ENCODE results near the gene CDH13. TPM values are rescaled to one million over a fixed set of nuclear protein-coding genes. Genes with fewer than 3 reads are reported as not detected.

The CDH13 gene
- total RNA-seq, 4 donors from 2014 or later, result 5.8 to 36.7 (median 20.4) TPM

DNA sequence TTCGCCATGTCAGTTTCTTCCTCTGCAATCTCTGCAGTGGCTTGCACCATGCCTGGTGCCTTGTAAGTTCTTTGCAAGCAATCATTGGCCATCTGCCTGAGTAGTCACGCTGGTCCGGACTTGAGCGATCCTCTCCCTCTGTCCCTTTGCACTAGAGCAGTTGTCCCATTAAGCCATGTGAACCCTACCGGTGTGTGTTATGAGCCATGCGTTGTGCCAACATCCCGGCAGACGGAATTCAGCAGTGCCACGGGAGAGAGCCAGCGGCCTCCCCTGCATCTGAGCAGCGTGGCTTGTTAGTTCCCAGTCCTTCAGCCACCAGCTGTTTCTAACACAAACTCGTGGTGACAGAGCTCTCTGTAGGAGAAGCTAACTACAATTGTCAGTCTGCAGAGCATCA lies 905.9 kb downstream of the CDH13 start:
- DNase-seq (peak in 1 of 2 donors; percentile 12), ATAC-seq (no peak)
- no peak for TF ChIP-seq POLR2A (IDR thresholded peaks at IDR 0.05)
- H3K27me3 ChIP-seq, result no peaks in the 10 kb centered on the region
- H3K9me3 ChIP-seq, result no peaks in the 10 kb centered on the region
- H3K36me3 ChIP-seq, result no peaks in the 10 kb centered on the region
- in situ Hi-C loops (cut with MboI; ENCODE audit: low sequenced_read_pairs in 4 of 4), result no loop called here
- no peak overlapping the region for H3K4me3 ChIP-seq
- intact Hi-C loops (cut with DNase I; ENCODE audit: low total_unique reads), result no loop called here
- H3K27ac ChIP-seq, result no peak overlapping the region
- H3K4me1 ChIP-seq, result peaks cover 0 to 6% of the 10 kb centered on the region in 2 donors

DNA sequence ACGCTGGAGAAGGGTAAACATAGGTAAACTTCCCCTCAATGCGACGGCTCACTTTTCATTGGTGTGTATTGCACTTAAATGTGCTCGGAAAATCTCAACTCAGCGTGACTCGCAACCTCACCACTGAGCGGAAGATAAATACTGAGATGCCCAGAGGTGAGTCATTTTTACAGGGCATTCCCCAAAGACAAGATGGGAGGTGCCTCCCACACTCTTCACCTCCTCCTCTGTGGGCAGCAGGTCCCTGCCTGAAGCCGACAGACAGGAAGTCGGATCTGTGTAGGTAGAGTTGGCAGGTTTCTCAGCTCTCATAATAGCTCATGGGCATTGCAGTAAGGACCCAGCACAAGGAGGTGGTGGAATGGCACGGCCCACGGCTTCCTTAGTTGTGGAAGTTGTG lies 906.4 kb downstream of the CDH13 start:
- no peaks in the 10 kb centered on the region for H3K36me3 ChIP-seq
- no peaks in the 10 kb centered on the region for H3K9me3 ChIP-seq
- ATAC-seq (no peak), DNase-seq (no peak)
- no peak overlapping the region for H3K4me3 ChIP-seq
- no peak overlapping the region for H3K27ac ChIP-seq
- intact Hi-C loops (cut with DNase I; ENCODE audit: low total_unique reads) (no loop called here), in situ Hi-C loops (cut with MboI; ENCODE audit: low sequenced_read_pairs in 4 of 4) (no loop called here)
- TF ChIP-seq, protein P1, sequence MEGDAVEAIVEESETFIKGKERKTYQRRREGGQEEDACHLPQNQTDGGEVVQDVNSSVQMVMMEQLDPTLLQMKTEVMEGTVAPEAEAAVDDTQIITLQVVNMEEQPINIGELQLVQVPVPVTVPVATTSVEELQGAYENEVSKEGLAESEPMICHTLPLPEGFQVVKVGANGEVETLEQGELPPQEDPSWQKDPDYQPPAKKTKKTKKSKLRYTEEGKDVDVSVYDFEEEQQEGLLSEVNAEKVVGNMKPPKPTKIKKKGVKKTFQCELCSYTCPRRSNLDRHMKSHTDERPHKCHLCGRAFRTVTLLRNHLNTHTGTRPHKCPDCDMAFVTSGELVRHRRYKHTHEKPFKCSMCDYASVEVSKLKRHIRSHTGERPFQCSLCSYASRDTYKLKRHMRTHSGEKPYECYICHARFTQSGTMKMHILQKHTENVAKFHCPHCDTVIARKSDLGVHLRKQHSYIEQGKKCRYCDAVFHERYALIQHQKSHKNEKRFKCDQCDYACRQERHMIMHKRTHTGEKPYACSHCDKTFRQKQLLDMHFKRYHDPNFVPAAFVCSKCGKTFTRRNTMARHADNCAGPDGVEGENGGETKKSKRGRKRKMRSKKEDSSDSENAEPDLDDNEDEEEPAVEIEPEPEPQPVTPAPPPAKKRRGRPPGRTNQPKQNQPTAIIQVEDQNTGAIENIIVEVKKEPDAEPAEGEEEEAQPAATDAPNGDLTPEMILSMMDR (IDR thresholded peaks at IDR 0.05 in 4 of 5, conservative IDR thresholded peaks at IDR 0.05 in 1 of 5), result no peak
- TF ChIP-seq POLR2A (IDR thresholded peaks at IDR 0.05), result no peak
- H3K27me3 ChIP-seq, result no peaks in the 10 kb centered on the region
- peaks cover 0 to 9% of the 10 kb centered on the region in 2 donors for H3K4me1 ChIP-seq

DNA sequence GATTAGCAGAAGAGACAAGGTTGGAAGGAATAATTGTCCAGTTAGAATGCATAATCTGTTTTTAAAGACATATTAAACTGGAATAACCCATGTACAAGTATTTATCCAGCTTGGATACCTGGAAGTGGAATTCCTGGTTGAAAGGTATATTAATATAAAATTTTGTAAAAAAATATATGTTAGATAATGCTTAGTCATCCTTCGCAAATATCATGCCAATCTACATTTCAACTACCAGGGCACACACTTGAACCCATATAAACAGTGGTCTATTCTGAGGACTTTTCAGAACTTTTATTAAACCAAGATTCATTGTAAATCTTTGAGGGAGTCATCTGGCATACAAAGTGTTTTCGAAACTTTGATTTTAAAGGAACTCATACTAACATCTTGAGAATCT lies 911.9 kb downstream of the CDH13 start:
- no peaks in the 10 kb centered on the region for H3K36me3 ChIP-seq
- H3K27me3 ChIP-seq, result no peaks in the 10 kb centered on the region
- intact Hi-C loops (cut with DNase I; ENCODE audit: low total_unique reads), result no loop called here
- H3K4me1 ChIP-seq, result peaks cover 3 to 7% of the 10 kb centered on the region in 2 donors
- H3K27ac ChIP-seq, result no peak overlapping the region
- H3K4me3 ChIP-seq, result no peak overlapping the region
- TF ChIP-seq, protein P1 (IDR thresholded peaks at IDR 0.05 in 4 of 5, conservative IDR thresholded peaks at IDR 0.05 in 1 of 5), result no peak
- no peak for TF ChIP-seq POLR2A (IDR thresholded peaks at IDR 0.05)
- no peaks in the 10 kb centered on the region for H3K9me3 ChIP-seq
- in situ Hi-C loops (cut with MboI; ENCODE audit: low sequenced_read_pairs in 4 of 4), result no loop called here
- ATAC-seq, result no peak
- DNase-seq, result no peak

DNA sequence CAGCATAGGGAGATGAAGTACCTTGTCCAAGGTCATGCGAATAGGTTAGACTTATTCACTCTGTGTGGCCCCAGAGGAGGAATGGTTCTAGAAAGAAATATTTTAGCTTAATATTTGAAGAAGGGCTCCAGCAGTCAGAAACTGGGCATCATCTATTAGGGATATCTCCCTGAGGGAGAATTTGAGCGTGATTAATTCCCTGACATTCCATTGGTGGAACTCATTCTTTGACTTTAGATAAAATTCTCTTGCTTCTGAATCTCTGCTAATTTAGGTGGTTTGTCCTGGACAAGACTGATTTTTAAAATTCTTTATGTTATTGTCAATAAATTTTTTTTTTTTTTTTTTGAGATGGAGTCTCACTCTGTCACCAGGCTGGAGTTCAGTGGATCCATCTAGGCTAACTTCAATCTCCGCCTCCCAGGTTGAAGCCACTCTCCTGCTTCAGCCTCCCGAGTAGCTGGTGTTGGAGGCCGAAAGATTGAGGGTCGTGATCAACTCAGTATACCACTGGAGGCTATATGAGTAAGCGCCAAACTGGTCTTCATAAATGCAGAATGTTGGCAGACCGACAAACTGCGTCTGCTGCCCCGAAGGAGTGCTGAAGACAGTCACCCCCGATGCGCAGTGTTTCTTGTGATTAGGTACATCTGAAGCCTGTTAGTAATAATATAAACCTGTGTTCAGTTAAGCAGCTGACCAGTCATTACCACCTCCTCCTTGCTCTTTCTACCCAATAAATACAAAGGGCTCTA lies 913.1 kb downstream of the CDH13 start:
- DNase-seq (no peak), ATAC-seq (no peak)
- Histone ChIP-seq H3K4me1 (peaks cover 3 to 7% of the 10 kb centered on the region in 2 donors), H3K9me3 (no peaks in the 10 kb centered on the region), H3K27me3 (no peaks in the 10 kb centered on the region), H3K4me3 (no peak overlapping the region), H3K36me3 (no peaks in the 10 kb centered on the region), H3K27ac (no peak overlapping the region)
- in situ Hi-C loops (cut with MboI; ENCODE audit: low sequenced_read_pairs in 4 of 4), result no loop called here
- TF ChIP-seq, protein P1 (IDR thresholded peaks at IDR 0.05 in 4 of 5, conservative IDR thresholded peaks at IDR 0.05 in 1 of 5), result no peak
- intact Hi-C loops (cut with DNase I; ENCODE audit: low total_unique reads), result no loop called here

DNA sequence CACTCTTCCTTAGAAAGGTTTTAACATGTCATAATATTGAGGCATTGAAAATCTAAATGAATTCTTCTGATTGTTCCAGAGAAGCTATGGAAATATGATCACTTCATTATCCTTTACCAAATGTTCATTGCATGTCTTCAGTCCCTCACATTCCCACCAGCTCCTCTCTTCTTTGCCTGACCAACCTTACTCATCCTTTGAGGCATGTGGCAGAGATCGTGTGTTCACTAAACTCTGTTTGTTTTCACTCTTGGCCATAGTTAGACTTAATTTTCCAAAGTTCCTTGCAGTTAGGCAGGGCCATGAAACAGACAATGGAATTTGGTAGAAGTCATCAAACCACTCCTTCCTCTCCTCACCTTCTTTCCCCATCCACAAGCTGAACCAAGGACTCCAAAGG lies 914.5 kb downstream of the CDH13 start:
- H3K36me3 ChIP-seq, result no peaks in the 10 kb centered on the region
- H3K9me3 ChIP-seq, result no peaks in the 10 kb centered on the region
- H3K4me3 ChIP-seq, result no peak overlapping the region
- peaks cover 3 to 7% of the 10 kb centered on the region in 2 donors for H3K4me1 ChIP-seq
- no peak overlapping the region for H3K27ac ChIP-seq
- DNase-seq (no peak), ATAC-seq (no peak)
- in situ Hi-C loops (cut with MboI; ENCODE audit: low sequenced_read_pairs in 4 of 4) (no loop called here), intact Hi-C loops (cut with DNase I; ENCODE audit: low total_unique reads) (no loop called here)
- no peak for TF ChIP-seq POLR2A (IDR thresholded peaks at IDR 0.05)
- TF ChIP-seq, protein P1 (IDR thresholded peaks at IDR 0.05 in 4 of 5, conservative IDR thresholded peaks at IDR 0.05 in 1 of 5), result no peak
- no peaks in the 10 kb centered on the region for H3K27me3 ChIP-seq
